Amygdala (tissue), 56 donors: ENCODE measurements around the gene SAPCD2.

Experiments used
- DNase-seq, 56 donors: peaks; one replicate each; lab custom pipeline; 2025; lab: John Stamatoyannopoulos, UW

Gene SAPCD2

GRCh38 chr9:137021979-137022661, 48.2 kb downstream of the SAPCD2 start:
- DNase-seq, result peak in 51 of 56 donors; percentile 30 to 98 (median 82)

GRCh38 chr9:137021568-137021978, 48.8 kb downstream of the SAPCD2 start:
- DNase-seq, result no peak

GRCh38 chr9:137020771-137021567, 49.4 kb downstream of the SAPCD2 start:
- DNase-seq, result no peak

- no peak for DNase-seq
These were observed 50.3 kb downstream of the SAPCD2 start for GRCh38 chr9:137019891-137020683.

- no peak for DNase-seq
These were observed 51.4 kb downstream of the SAPCD2 start for GRCh38 chr9:137018761-137019559.

GRCh38 chr9:137017791-137018497, 52.4 kb downstream of the SAPCD2 start:
- DNase-seq, result no peak

GRCh38 chr9:137017071-137017470, 53.3 kb downstream of the SAPCD2 start:
- no peak for DNase-seq

GRCh38 chr9:137016436-137016835, 53.9 kb downstream of the SAPCD2 start:
- DNase-seq, result no peak

GRCh38 chr9:137015976-137016375, 54.4 kb downstream of the SAPCD2 start:
- no peak for DNase-seq

GRCh38 chr9:137015540-137015930, 54.8 kb downstream of the SAPCD2 start:
- DNase-seq, result no peak

- no peak for DNase-seq
These were observed 55.4 kb downstream of the SAPCD2 start for GRCh38 chr9:137014776-137015539.

- DNase-seq, result no peak
These were observed 56.2 kb downstream of the SAPCD2 start for GRCh38 chr9:137014166-137014565.

- DNase-seq, result no peak
These were observed 56.8 kb downstream of the SAPCD2 start for GRCh38 chr9:137013571-137013940.

- no peak for DNase-seq
These were observed 57.4 kb downstream of the SAPCD2 start for GRCh38 chr9:137012694-137013570.
